ENCODE data around the gene LRPPRC. TPM values are rescaled to one million over a fixed set of nuclear protein-coding genes. Genes with fewer than 3 reads are reported as not detected.
"Not testable (repeated sequence)": the region's sequence is repeated elsewhere in the genome, so short reads cannot be mapped to it uniquely, and the experiment has no call there.

LRPPRC gene
- 69.5 and 153 TPM in 2 replicates for total RNA-seq

GRCh38 chr2:43995733-43996533, at the start of gene LRPPRC:
Gene LRPPRC (minus strand): TSS chr2:43995989. CDS start chr2:43995947, 42 bp downstream.
- DNase-seq (ENCODE audit: low read depth) = peak; percentile 95

- DNase-seq (ENCODE audit: low read depth) = no peak
Measured at GRCh38 chr2:44045061-44045460, 49.3 kb upstream of the LRPPRC start.

- DNase-seq (ENCODE audit: low read depth) = peak; percentile 68
Measured at GRCh38 chr2:44044281-44044720, 48.5 kb upstream of the LRPPRC start.

- DNase-seq (ENCODE audit: low read depth) = no peak
Measured at GRCh38 chr2:44040365-44040764, 44.6 kb upstream of the LRPPRC start.

GRCh38 chr2:44038277-44038676, 42.5 kb upstream of the LRPPRC start:
- no peak for DNase-seq (ENCODE audit: low read depth)

GRCh38 chr2:44037221-44037620, 41.4 kb upstream of the LRPPRC start:
- DNase-seq (ENCODE audit: low read depth) = no peak

- DNase-seq (ENCODE audit: low read depth) = no peak
Measured at GRCh38 chr2:44033947-44034346, 38.2 kb upstream of the LRPPRC start.

GRCh38 chr2:44027076-44027475, 31.3 kb upstream of the LRPPRC start:
- DNase-seq (ENCODE audit: low read depth) = not testable (repeated sequence)

- DNase-seq (ENCODE audit: low read depth) = peak; percentile 58
Measured at GRCh38 chr2:44016282-44016681, 20.5 kb upstream of the LRPPRC start.

- no peak for DNase-seq (ENCODE audit: low read depth)
Measured at GRCh38 chr2:44015239-44015638, 19.4 kb upstream of the LRPPRC start.

GRCh38 chr2:44013205-44013604, 17.4 kb upstream of the LRPPRC start:
- not testable (repeated sequence) for DNase-seq (ENCODE audit: low read depth)

- DNase-seq (ENCODE audit: low read depth) = no peak
Measured at GRCh38 chr2:44010266-44010665, 14.5 kb upstream of the LRPPRC start.

GRCh38 chr2:44009136-44009735, 13.4 kb upstream of the LRPPRC start:
- DNase-seq (ENCODE audit: low read depth) = no peak

- DNase-seq (ENCODE audit: low read depth) = peak; percentile 34
Measured at GRCh38 chr2:44005846-44006245, 10.1 kb upstream of the LRPPRC start.

- peak; percentile 11 for DNase-seq (ENCODE audit: low read depth)
Measured at GRCh38 chr2:44004735-44005602, 9.2 kb upstream of the LRPPRC start.

- no peak for DNase-seq (ENCODE audit: low read depth)
Measured at GRCh38 chr2:44001716-44002115, 5.9 kb upstream of the LRPPRC start.

- DNase-seq (ENCODE audit: low read depth) = no peak
Measured at GRCh38 chr2:43998263-43998662, 2.5 kb upstream of the LRPPRC start.

- no peak for DNase-seq (ENCODE audit: low read depth)
Measured at GRCh38 chr2:43993437-43993836, 2.4 kb downstream of the LRPPRC start.

- DNase-seq (ENCODE audit: low read depth) = no peak
Measured at GRCh38 chr2:43989545-43989944, 6.2 kb downstream of the LRPPRC start.

- no peak for DNase-seq (ENCODE audit: low read depth)
Measured at GRCh38 chr2:43986600-43986999, 9.2 kb downstream of the LRPPRC start.

- no peak for DNase-seq (ENCODE audit: low read depth)
Measured at GRCh38 chr2:43985359-43985758, 10.4 kb downstream of the LRPPRC start.

- no peak for DNase-seq (ENCODE audit: low read depth)
Measured at GRCh38 chr2:43984533-43984932, 11.3 kb downstream of the LRPPRC start.

Data from renal cortical epithelial cell (primary cell).